HG03457 (cell line): Measurements from ENCODE around the gene CAMSAP1.
"Not testable (repeated sequence)": the region's sequence is repeated elsewhere in the genome, so short reads cannot be mapped to it uniquely, and the experiment has no call there.

Source experiments
- ATAC-seq: cut with Tn5 transposase; IDR thresholded peaks from one replicate; pipeline ENCODE4 v1.9.1; 2021; ENCODE audit warnings: moderate number of reproducible peaks; ENCODE audit not compliant: unreplicated experiment

The CAMSAP1 gene

GRCh38 chr9:135898634-135899407, 8.5 kb downstream of the CAMSAP1 start:
- no peak for ATAC-seq

DNA sequence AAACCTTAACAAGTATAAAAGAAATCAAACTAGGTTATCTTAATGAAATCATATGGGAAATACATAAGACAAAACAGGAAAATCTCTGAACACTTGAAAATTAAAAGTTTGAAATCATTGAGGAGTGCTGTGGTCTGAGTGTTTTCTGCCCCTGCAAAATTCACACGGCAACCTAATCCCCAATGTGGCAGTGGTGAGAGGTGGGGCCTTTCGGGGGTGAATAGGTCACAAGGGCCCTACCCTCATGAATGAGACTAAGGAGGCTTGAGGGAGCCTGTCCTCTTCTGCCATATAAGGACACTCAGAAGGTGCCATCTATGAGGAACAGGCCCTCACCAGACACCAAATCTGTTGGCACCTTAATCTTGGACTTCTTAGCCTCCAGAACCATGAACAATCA, 10.7 kb downstream of the CAMSAP1 start:
- ATAC-seq, result no peak

DNA sequence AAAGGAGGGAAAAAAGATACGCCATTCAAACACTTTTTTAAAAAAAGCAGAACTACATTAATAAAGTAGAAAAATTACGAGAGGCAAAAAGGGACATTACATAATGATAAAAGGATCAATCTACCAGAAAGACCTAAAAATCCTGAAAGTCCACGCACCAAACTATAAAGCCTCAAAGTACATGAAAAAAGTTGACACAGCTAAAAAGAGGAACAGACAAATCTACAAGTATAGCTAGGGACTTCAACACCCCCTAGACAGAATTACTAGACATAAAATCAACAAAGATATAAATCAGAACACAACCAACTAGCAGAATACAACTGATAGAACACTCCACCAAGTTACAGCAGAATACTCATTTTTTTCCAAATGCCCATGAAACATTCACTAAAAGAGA, 11.1 kb downstream of the CAMSAP1 start:
- ATAC-seq, result no peak

- ATAC-seq, result no peak
Measured at GRCh38 chr9:135895202-135895848, 12.0 kb downstream of the CAMSAP1 start.

GRCh38 chr9:135893104-135893503, 14.2 kb downstream of the CAMSAP1 start:
- ATAC-seq, result no peak

DNA sequence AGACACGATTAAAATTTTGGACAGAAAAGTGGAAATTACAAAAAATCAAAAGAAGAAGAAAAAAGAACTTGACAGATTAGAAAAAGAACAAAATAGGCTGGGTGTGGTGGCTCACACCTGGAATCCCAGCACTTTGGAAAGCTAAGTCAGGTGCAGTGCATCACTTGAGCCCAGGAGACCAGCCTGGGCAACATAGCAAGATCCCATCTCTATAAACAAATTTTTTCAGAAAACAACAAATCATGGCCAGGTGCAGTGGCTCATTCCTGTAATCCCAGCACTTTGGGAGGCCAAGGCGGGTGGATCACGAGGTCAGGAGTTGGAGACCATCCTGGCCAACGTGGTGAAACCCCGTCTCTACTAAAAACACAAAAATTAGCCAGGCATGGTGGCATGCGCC, 15.0 kb downstream of the CAMSAP1 start:
- ATAC-seq, result not testable (repeated sequence)

DNA sequence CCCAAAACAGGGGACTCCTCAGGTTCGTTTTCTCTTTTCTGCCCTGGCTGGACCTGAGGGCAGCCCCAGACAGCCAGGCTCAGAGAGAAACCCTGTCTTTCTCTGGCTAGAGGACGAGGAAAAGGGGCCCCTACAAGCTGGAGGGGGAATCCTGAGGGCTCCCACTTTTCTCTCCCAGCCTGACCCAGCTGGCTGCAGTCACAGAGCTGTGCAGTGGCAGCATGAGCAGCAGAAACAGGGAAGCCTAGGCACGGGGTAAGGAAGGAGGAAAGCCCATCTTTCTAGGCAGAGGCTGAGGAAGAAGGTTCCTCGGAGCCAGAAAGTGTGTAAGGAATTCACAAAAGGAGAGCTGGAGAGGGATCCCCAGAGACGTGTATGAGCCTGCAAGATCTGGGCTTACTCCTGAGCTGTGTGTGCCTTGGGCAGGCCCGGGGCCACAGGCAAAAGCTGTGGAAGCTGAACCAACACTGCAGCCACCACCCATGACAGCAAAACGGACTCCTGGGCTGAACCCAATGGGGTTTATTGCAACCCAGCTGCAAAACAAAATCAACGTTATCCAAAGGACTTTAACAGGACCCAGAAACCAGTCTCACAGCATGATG, 16.2 kb downstream of the CAMSAP1 start:
- no peak for ATAC-seq

DNA sequence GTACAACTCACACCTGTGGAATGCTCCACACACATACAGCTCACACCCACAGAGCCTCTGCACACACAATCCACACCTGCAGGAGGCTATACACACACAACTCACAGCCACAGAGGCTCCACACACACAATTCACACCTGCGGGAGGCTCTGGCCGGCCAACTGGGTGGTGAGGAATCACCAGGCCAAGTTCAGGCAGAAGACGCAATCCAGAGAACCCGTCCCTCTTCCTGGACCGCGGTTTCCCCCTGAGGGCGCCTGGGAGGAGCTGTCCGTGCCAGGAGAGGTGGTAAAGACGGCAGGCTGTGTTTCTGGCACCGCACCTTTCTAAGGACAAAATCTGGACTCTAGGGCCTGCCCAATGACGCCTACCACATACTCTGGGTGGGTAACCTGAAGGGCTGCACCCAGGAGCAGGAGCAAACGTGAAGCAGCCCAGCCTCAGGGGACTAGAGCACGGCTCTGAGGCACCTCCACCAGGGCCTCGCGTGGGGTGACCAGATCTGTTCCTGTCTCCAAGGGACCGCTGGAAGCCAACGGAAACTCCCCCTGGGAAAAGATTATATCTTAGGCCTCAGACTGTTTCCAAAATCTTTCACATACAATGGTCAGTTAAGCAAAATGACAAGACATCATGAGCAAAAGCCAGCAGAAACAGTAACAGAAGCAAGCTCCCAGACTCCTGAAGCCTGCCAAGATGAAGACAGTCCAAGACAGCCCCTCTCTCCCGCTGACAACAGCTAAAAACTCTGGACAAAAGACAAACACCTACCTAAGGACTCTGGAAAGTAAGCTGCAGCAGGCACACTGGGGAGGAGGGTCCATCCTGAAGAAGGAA, 16.9 kb downstream of the CAMSAP1 start:
- no peak for ATAC-seq

- ATAC-seq, result no peak
Measured at GRCh38 chr9:135889564-135890189, 17.7 kb downstream of the CAMSAP1 start.

DNA sequence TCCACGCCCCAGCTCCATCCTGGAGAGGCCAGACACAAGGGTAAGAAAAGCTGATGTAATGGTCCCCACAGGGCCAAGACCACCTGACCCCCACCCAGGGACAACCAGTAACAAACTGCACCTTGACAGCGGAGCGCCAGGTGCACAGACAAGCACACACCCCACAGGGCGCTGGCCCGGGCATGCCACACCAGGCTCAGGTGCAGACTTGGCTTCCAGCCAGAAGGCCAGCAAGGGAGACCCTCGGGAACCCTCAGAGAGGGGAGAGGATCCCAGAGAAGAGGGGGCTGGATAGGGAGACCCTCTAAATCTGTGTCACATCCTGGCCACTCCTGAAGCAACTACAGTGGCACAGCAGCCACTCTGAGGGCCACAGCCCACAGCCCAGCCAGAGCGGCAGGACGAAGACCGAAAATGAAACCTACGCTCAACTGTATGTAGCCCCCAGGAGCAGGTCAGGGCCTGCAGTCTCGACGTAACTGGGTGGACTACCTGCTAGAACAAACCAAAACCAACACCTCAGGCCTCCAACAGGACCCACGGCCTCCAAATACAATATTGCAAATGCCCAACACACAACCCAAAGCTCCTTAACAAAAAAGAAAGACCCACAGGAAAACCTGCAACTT, 18.5 kb downstream of the CAMSAP1 start:
- ATAC-seq, result no peak

DNA sequence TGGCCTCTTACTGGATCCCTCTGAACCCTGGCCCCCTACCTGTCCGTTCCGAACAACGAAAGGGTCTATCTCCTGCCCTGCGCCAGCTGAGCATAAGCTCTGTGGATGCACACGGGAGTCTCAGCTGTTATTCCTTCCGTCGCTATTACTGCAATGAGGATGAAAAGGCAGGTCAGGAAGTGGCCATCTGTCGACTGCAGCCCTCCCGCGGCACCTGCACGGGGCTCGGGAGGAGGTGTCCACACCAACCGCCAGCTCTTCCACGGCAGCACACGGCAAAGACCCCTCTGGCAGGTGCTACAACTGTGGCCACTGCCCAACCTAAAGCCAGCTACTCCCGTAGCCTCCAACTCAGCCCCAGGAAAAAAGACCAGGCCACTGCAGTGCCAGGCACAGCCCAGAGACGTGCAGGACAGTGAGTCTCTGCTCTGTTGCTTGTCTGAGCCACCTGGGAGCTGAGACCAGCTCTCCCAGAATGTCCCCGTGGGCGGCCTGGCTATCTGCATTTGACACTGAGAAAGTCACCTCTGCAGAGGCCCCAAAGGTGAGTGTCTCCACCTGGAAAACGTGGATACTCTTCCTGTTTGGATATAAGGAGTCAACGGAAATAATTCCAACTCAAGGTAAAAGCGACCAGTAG, 19.1 kb downstream of the CAMSAP1 start:
- no peak for ATAC-seq

DNA sequence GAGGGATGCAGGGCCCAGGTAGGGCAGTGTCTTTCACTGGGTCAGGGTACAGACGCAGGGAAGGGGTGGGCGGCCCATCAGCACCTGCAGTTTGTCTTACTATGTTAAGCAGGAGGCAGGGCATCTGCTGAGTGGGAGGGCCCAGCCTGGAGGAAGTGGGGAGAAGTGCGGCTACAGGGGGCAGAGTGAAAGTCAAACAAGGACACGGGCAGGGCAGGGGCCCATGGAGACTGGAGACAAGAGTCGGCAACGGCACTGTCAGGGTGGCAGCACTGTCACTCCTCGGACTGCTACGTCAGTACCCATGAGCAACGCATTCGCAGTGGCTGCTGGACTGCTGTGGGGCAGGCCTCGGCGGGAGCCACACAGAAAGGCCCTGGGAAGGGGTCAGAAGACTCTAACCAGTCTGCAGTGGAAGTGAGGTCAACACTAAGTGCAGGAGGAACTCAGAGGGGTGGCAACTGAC, 19.7 kb downstream of the CAMSAP1 start:
- ATAC-seq, result no peak

GRCh38 chr9:135887021-135887507, 20.3 kb downstream of the CAMSAP1 start:
- ATAC-seq, result no peak

GRCh38 chr9:135886147-135886981, 21.0 kb downstream of the CAMSAP1 start:
- ATAC-seq, result no peak

DNA sequence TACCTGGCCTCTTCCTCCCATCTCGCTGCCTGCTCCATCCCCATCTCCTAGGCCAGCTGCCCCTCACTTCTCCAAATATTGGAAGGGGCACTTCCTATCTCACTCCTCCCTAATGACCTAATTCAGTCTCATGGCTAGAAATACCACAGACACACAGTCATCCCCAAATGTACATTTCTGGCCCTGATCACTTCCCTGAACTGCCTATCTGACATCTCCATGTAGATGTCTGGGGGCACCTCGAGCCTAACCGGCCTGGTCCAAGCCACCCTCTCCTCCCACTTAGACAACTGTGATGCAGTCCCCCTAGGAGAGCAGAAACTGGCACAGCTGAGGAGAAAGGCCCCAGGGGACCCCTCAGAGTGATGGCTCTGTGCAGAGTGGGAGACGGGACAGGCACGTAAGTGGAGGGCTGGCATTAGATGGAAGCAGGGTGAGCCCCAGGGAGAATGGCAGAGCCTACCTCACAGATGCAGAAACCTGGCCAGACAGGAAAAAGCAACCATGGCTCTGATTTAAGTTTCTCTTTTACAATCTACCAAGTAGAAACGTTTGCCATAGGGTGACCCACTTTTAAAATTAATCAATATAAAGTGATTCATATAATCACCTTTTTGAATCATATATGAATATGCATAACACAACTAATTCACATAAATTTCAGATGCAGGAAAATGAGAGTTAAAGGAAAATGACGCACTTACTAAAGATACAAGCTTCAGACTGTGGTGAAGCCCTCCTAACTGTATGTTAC, 22.1 kb downstream of the CAMSAP1 start:
- ATAC-seq, result no peak

- no peak for ATAC-seq
Measured at GRCh38 chr9:135884328-135885035, 22.9 kb downstream of the CAMSAP1 start.

DNA sequence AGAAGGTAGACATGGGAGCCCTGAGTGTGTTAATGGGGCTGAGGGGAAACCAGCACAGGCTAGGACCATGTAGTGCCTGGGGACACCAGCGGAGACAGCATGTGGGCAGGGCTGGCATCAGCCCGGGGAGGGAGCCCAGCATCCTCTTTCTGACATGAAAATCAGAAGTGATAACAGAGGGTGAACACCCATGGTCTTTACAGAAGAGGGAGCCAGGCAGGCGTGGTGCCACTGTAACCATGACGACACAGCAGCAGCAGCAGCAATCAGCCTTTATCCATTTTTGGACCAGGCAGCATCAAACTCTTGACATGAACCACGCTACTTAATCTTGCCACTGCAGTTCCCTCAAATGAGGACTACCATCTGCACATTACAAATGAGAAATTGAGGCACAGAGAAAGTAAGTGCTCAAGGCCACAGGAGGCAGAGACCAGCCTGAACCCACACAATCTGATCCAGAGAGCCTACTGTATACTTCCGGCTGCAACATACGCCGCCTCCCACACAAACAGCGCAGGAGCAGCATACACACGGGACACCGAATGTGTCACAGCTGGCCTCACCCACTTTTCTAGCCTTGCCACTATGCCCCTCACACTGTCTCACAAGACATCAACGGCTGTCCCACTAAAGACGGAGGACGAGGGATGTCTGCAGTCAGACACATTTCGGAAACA, 23.8 kb downstream of the CAMSAP1 start:
- ATAC-seq, result no peak
